ENCODE results near the gene BMP6.
A peak's percentile ranks its signal among the peaks of the same experiment; 100 is the strongest.

BMP6 gene

DNA sequence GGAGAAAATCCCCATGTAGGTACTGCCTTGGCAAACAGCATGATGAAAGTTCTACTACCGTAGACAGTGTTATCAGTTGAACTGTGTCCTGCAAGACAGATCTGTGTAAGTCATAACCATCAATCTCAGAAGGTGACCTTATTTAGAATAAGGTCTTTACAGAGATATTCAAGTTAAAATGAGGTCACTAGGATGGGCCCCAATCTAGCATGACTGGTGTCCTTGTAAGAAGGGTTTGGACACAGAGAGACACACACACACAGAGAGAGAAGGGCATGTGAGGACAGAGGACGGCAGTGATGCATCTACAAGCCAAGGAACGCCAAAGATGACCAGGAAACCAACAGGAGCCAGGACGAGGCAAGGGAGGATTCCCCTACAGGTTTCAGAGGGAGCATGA is 175.9 kb downstream of the BMP6 start:
- Histone ChIP-seq H3K27me3 (ENCODE audit: control insufficient read depth, insufficient read depth, low read length) (no peaks in the 10 kb centered on the region), H3K9ac (ENCODE audit: low read length) (no peak overlapping the region), H3K4me3 (ENCODE audit: low read length) (no peak overlapping the region), H3K27ac (ENCODE audit: low read depth, low read length) (no peak overlapping the region), H3K4me1 (ENCODE audit: control insufficient read depth, insufficient read depth, low read length) (no peaks in the 10 kb centered on the region), H3K36me3 (ENCODE audit: control insufficient read depth, insufficient read depth, low read length) (peaks cover 27% of the 10 kb centered on the region)

GRCh38 chr6:7902221-7902620 is 176.3 kb downstream of the BMP6 start:
- no peak overlapping the region for H3K4me3 ChIP-seq (ENCODE audit: low read length)
- H3K27me3 ChIP-seq (ENCODE audit: control insufficient read depth, insufficient read depth, low read length): no peaks in the 10 kb centered on the region
- no peaks in the 10 kb centered on the region for H3K4me1 ChIP-seq (ENCODE audit: control insufficient read depth, insufficient read depth, low read length)
- peaks cover 27% of the 10 kb centered on the region for H3K36me3 ChIP-seq (ENCODE audit: control insufficient read depth, insufficient read depth, low read length)
- H3K9ac ChIP-seq (ENCODE audit: low read length): no peak overlapping the region
- H3K27ac ChIP-seq (ENCODE audit: low read depth, low read length): no peak overlapping the region

DNA sequence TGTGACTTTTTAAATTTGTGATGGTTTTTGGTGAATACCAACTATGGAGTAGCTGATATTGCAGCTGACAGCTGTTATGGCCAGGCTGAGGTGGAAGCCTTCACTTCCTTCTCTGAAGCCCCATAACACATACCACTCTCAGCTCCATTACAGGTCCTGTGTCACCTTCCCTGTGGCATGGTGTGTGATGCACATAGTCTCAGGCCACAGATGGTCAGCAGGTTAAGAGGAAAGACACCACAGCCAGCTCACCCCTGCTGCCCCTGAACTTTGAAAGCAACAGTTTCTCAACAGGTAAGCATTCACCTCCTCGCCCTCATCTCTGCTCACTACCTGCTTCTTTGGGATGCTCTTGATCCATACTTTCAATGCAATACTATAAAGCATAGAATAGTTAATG is 177.0 kb downstream of the BMP6 start:
- no peak overlapping the region for H3K27ac ChIP-seq (ENCODE audit: low read depth, low read length)
- H3K36me3 ChIP-seq (ENCODE audit: control insufficient read depth, insufficient read depth, low read length): peaks cover 27% of the 10 kb centered on the region
- H3K27me3 ChIP-seq (ENCODE audit: control insufficient read depth, insufficient read depth, low read length): no peaks in the 10 kb centered on the region
- H3K9ac ChIP-seq (ENCODE audit: low read length): no peak overlapping the region
- no peaks in the 10 kb centered on the region for H3K4me1 ChIP-seq (ENCODE audit: control insufficient read depth, insufficient read depth, low read length)
- H3K4me3 ChIP-seq (ENCODE audit: low read length): no peak overlapping the region

DNA sequence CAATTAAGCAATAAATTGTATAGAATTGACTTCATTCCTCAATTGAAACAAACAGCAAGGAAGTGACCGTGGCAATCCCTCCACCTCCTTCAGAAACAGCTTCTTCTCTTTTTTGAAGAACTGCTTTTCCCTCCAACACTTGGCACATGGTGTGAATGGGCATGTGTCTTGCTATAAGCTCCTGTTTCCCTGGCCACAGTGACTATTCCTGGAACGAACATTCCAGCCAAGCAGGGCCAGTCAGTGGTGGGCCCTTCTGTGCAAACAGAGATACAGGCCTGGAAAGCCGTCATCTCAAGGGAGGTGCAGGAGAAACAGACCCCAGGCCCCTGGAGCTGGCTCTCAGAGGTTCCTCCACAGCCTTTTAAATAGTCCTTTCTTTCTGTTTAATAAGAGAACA is 177.8 kb downstream of the BMP6 start:
- Histone ChIP-seq H3K4me1 (ENCODE audit: control insufficient read depth, insufficient read depth, low read length) (no peaks in the 10 kb centered on the region), H3K9ac (ENCODE audit: low read length) (no peak overlapping the region), H3K4me3 (ENCODE audit: low read length) (no peak overlapping the region), H3K27me3 (ENCODE audit: control insufficient read depth, insufficient read depth, low read length) (no peaks in the 10 kb centered on the region), H3K27ac (ENCODE audit: low read depth, low read length) (no peak overlapping the region), H3K36me3 (ENCODE audit: control insufficient read depth, insufficient read depth, low read length) (peaks cover 22% of the 10 kb centered on the region)

DNA sequence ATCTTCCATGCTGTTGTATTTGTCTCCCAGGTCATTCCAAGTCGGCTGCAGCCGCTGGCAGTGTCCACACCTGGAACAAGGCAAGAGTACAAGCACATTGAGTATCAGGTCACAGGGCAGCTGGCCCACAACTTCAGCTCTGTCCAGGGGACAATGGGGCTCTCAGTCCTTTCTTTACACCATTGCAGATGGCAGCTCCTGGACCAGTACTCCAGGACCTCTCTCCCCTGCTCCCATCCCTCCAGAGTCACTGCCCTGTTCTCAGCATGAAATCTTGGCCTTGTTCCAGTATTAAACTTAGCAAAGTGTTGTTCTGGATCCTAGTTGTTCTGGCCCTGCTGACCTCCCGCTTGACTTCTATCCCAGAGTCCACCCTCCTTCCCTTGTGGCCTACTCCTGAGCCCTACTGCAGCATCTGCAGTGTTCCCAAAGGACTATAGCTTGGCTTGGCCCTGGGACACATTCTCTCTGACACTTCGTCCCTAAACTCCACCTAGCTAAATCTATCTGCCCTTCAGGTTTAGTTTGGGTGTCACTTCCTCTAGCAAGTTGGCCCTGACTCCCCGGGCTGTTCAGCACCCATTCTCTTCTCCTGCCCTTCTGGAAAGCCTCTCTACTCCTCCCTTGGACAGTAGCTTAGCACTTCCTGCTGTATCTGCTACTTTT is 178.9 kb downstream of the BMP6 start:
- H3K27ac ChIP-seq (ENCODE audit: low read depth, low read length): no peak overlapping the region
- peaks cover 19% of the 10 kb centered on the region for H3K36me3 ChIP-seq (ENCODE audit: control insufficient read depth, insufficient read depth, low read length)
- H3K4me3 ChIP-seq (ENCODE audit: low read length): no peak overlapping the region
- no peak overlapping the region for H3K9ac ChIP-seq (ENCODE audit: low read length)
- no peaks in the 10 kb centered on the region for H3K27me3 ChIP-seq (ENCODE audit: control insufficient read depth, insufficient read depth, low read length)
- H3K4me1 ChIP-seq (ENCODE audit: control insufficient read depth, insufficient read depth, low read length): no peaks in the 10 kb centered on the region

DNA sequence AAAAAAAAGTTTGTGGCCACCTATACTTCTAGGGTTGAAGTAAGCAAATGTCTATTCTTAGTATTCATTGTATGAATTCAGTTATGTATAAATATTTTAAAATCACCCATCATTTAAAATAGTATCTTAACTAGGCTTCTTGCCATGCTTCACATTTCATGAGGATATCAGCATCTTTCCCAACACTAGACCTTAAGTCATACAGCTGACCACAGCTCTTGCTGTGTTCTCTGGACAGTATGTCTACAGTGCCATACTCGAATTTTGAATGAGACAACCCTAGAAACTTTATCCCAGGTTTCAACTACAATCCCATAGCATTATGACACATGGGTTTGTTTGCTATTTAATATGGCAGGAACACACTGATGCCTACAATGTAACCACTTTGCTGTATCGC is 179.5 kb downstream of the BMP6 start:
- H3K4me1 ChIP-seq (ENCODE audit: control insufficient read depth, insufficient read depth, low read length): no peaks in the 10 kb centered on the region
- H3K4me3 ChIP-seq (ENCODE audit: low read length): no peak overlapping the region
- H3K27ac ChIP-seq (ENCODE audit: low read depth, low read length): no peak overlapping the region
- H3K36me3 ChIP-seq (ENCODE audit: control insufficient read depth, insufficient read depth, low read length): peaks cover 19% of the 10 kb centered on the region
- no peak overlapping the region for H3K9ac ChIP-seq (ENCODE audit: low read length)
- H3K27me3 ChIP-seq (ENCODE audit: control insufficient read depth, insufficient read depth, low read length): no peaks in the 10 kb centered on the region

DNA sequence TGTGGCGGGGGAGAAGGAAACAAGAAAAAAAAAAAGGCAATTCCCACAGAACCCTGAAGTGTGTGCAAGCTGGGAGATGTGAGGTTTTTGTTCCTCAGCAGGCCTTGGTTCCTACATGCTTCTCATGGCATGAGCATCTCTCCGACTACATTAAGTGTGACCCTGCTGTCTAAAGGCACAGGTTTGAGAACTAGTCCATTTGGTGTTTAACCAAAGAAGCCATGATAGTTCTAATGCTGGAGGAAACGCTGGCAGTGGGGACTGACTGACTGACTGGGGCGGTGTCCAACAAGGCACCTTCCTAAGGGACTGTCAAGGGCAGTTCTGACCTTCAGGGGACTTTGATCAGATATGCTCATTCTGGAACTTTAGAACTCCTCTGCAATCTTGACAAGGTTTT is 180.8 kb downstream of the BMP6 start:
- Histone ChIP-seq H3K4me1 (ENCODE audit: control insufficient read depth, insufficient read depth, low read length) (peaks cover 2% of the 10 kb centered on the region), H3K36me3 (ENCODE audit: control insufficient read depth, insufficient read depth, low read length) (peaks cover 15% of the 10 kb centered on the region), H3K4me3 (ENCODE audit: low read length) (no peak overlapping the region), H3K27ac (ENCODE audit: low read depth, low read length) (no peak overlapping the region), H3K27me3 (ENCODE audit: control insufficient read depth, insufficient read depth, low read length) (no peaks in the 10 kb centered on the region), H3K9ac (ENCODE audit: low read length) (no peak overlapping the region)

DNA sequence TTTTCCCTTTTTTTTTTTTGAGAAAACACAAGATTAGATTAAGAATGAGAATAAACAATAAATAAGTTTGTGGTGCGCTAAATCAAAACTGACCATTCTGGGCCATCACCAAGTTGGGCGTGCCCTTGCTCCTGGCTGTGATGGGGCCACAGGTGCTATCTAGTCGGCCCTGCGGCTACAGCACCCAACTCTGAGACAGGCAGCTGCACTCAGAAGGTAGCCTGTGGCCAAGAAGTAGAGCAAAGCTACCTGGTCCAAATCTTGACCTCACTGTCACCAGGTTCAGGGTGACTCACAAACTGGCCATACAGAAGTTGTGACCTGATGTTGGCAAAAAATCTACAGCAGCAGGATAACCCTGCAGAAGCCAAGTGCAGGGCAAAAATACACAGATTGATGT is 181.3 kb downstream of the BMP6 start:
- H3K27ac ChIP-seq (ENCODE audit: low read depth, low read length): no peak overlapping the region
- H3K36me3 ChIP-seq (ENCODE audit: control insufficient read depth, insufficient read depth, low read length): peaks cover 11% of the 10 kb centered on the region
- H3K9ac ChIP-seq (ENCODE audit: low read length): no peak overlapping the region
- H3K27me3 ChIP-seq (ENCODE audit: control insufficient read depth, insufficient read depth, low read length): no peaks in the 10 kb centered on the region
- no peak overlapping the region for H3K4me3 ChIP-seq (ENCODE audit: low read length)
- peaks cover 2% of the 10 kb centered on the region for H3K4me1 ChIP-seq (ENCODE audit: control insufficient read depth, insufficient read depth, low read length)

DNA sequence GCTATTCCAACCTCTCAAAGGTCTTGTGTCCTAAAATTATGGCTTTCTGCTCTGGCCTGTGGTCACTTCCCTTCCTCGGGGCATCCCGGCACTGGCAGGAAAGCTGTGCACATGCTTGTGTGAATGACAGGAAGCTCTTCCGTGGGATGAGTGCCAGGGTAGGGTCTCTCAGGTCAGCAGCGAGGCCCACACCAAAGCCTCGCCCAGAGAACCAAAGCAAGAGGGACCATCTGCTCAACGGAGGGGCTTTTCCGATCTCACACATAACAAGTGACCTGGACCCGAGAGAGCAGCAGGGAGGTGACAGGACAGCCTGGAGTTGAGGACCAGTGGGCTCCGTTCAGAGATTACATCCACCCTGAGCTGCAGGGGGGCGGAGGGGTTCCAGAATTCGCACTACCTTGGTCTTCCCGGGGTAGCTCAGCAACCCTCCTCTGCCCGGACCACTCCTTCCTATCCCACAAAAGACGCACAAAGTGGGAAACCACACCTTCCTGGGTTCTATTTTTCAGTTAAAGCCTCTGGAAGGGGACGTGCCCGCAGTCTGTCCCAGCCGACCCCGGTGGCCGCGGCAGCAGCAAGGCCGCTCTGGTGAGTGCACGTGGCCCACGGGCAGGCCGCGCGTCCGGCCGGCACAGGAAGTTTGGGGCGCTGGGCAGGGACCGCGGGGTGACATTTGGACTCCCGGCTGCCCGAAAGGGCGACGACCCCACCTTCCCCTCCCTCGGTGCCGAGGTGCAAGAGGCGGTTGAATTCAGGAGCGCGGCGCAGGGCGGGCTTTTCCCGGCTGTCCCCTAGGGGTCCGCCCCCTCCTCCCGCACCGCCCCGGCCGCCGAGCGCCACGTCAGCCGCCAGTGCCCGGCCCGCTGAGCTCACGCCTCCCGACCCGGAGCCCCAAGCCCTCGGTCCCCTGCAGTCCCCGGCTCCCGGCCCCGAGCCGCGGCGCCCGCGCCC is 183.7 kb downstream of the BMP6 start:
- H3K27ac ChIP-seq (ENCODE audit: low read depth, low read length): no peak overlapping the region
- no peaks in the 10 kb centered on the region for H3K27me3 ChIP-seq (ENCODE audit: control insufficient read depth, insufficient read depth, low read length)
- peak overlapping the region; percentile 13 for H3K9ac ChIP-seq (ENCODE audit: low read length)
- no peaks in the 10 kb centered on the region for H3K36me3 ChIP-seq (ENCODE audit: control insufficient read depth, insufficient read depth, low read length)
- H3K4me3 ChIP-seq (ENCODE audit: low read length): peak overlapping the region; percentile 67
- H3K4me1 ChIP-seq (ENCODE audit: control insufficient read depth, insufficient read depth, low read length): peaks cover 2% of the 10 kb centered on the region

DNA sequence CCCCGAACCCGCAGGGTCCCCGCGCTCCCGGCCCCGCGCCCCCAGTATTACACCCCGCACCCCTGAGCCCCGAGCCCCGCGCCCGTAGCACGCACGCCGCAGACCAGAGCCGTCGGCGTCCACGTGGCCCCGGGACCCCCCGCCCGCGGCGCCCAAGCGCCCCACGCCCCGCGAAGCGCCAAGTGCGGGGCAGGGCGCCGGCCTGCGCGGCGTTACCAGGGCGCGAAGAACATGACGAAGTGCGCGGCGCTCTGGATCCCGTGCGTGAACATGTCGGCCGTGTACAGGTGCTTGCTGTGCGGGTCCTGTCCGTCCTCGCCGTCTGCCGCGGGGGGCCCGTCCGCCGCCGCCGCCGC is 184.4 kb downstream of the BMP6 start:
- Histone ChIP-seq H3K27ac (ENCODE audit: low read depth, low read length) (no peak overlapping the region), H3K27me3 (ENCODE audit: control insufficient read depth, insufficient read depth, low read length) (no peaks in the 10 kb centered on the region), H3K9ac (ENCODE audit: low read length) (no peak overlapping the region), H3K36me3 (ENCODE audit: control insufficient read depth, insufficient read depth, low read length) (no peaks in the 10 kb centered on the region), H3K4me3 (ENCODE audit: low read length) (peak overlapping the region; percentile 72), H3K4me1 (ENCODE audit: control insufficient read depth, insufficient read depth, low read length) (peaks cover 2% of the 10 kb centered on the region)

DNA sequence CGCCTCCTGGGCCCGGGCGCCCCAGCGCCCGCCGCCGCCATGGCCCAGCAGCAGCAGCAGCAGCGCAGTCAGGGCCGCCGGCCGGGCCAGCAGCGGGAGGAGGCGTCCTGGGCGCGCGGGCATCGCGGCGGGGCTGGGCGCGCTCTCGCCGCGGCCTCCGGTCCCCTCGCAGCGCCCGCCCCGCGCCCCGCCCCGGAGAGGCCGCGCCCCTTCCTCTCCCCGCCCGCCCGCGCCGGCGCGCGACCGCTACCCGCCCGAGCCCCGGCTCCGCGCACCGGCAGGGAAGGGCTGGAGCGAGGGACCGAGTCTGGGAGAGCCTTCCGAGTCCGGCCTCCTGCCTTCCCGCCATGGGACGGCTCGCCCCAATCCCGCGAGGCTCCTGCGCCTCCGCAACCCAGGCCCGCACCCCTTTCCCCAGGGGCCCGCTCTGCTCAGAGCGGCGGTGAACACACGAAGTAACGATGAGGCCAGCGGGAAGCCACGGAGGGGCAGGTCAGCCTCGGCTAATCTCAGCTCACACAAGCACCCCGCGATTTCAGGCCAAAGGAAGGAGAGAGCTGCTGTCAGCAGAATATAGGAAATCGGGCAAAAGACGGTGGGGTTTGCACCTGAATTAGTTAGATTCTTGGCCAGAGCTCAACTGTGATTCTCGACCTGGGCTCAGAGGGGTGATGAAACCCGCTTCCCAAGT is 184.9 kb downstream of the BMP6 start, which contains the start of gene TXNDC5:
TSS of gene TXNDC5 (minus strand) at position 135 of the 691 bp plus-strand sequence. CDS start at position 123, 12 bp downstream.
- Histone ChIP-seq H3K27ac (ENCODE audit: low read depth, low read length) (peak within 1 kb of the TSS; percentile 63), H3K27me3 (ENCODE audit: control insufficient read depth, insufficient read depth, low read length) (no peaks in the 10 kb centered on the region), H3K36me3 (ENCODE audit: control insufficient read depth, insufficient read depth, low read length) (no peaks in the 10 kb centered on the region), H3K4me1 (ENCODE audit: control insufficient read depth, insufficient read depth, low read length) (peaks cover 2% of the 10 kb centered on the region), H3K9ac (ENCODE audit: low read length) (peak within 1 kb of the TSS; percentile 34), H3K4me3 (ENCODE audit: low read length) (peak within 1 kb of the TSS; percentile 82)

DNA sequence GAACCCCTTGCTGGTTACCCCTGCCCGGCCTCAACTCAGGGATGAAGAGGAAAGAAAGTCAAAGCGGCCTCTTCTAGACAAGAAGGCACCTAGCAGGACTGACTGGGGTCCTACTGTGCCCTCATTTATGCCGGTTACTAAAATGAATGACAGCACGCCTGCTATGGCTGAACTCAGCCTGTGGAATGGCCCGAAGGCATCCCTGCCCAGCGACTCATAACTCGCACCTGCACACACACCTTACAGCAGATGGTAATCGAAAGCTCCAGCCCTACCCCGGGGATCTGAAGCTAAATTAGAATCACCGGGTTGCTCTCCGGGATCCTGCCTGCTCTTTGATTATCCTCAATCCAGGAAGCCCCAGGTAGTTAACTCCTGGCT is 185.4 kb downstream of the BMP6 start:
- Histone ChIP-seq H3K27me3 (ENCODE audit: control insufficient read depth, insufficient read depth, low read length) (no peaks in the 10 kb centered on the region), H3K4me3 (ENCODE audit: low read length) (peak overlapping the region; percentile 82), H3K27ac (ENCODE audit: low read depth, low read length) (no peak overlapping the region), H3K9ac (ENCODE audit: low read length) (peak overlapping the region; percentile 34), H3K4me1 (ENCODE audit: control insufficient read depth, insufficient read depth, low read length) (peaks cover 2% of the 10 kb centered on the region), H3K36me3 (ENCODE audit: control insufficient read depth, insufficient read depth, low read length) (no peaks in the 10 kb centered on the region)

Measured in rectal smooth muscle tissue (tissue), 1 donor.